Activated CD8-positive, alpha-beta memory T cell treated with anti-CD3 and anti-CD28 coated beads, Interleukin-2, amount 50 U/mL, for 4 hours (primary cell): Measurements from ENCODE around the gene SIK2.
A peak's percentile ranks its signal among the peaks of the same experiment; 100 is the strongest.

Experiments
- DNase-seq: peaks from one replicate; pipeline ENCODE4 v3.0.0-alpha.2; 2020

Gene SIK2

DNA sequence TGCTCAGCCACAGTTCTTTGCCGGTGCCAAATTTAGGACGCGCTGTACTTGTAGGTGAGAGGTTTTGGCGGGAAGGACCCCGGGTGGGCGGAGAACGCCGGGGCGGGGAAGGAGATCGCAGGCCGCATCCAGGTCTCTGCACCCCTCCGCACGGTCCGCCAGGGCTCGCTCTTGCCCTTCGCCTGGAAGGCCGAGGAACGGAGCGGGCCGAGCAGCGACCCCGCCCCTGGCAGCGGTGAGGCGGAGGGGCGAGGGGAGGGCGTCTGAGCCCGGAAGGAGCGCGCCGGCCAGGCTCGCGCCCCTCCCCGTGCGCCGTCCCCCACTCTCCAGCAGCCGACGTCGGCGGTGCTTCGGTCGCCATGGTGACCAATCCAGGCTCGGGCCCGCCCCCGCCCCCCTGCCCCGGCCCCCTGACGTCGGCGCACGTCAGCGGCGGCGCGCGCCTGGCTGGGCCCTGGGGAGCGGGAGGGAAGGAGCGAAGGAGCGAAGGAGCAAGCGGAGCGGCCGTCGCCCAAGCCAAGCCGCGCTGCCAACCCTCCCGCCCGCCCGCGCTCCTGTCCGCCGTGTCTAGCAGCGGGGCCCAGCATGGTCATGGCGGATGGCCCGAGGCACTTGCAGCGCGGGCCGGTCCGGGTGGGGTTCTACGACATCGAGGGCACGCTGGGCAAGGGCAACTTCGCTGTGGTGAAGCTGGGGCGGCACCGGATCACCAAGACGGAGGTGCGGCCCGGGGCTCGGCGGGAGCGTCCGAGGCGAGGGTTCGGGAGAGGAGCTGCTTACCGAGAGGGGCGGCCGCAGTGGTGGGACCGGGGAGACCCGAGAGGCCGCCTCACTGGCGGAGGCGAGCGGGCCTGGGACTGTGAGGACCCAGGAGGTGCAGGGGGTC is at the start of gene SIK2:
TSS of gene SIK2 (plus strand) at position 471 of the 886 bp plus-strand sequence. CDS start at position 586, 115 bp downstream.
- peak; percentile 89 for DNase-seq

DNA sequence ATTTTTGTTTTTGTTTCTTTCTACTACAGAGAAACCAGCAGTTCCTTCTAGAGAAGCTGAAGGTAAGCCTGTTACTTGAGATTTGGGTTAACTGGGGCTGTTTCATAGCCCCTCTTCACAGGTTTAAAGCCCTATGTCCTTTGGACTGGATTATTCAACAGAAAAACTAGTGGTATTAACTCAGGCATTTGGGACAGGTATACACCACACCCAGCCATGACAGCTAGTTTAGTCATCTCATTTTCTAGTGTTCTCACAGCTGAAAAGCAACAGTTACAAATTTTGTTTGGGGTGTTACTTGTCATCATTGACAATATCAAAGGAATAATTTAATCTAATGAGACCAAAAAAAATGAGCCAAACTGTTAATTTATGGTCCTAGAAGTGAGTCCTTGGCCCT is 47.7 kb upstream of the SIK2 start:
- no peak for DNase-seq

DNA sequence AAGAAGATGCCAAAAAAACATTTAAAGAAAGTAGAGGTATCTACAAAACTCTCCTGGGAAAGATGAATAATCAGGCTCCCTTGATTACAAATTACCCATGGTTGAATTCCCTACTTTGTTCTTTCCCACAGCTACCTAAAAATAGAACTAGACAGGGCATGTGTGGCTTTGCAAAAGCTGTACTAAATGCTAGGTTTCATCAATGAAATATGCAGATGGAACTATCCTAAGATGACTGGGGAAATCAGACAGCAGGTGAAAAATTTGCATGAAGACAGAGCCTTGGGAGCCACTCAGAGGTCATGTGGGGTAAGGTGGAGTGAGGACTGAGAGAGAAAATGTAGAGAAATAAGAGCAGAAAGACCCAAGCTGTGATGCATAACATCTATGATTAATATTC is 47.0 kb upstream of the SIK2 start:
- no peak for DNase-seq

DNA sequence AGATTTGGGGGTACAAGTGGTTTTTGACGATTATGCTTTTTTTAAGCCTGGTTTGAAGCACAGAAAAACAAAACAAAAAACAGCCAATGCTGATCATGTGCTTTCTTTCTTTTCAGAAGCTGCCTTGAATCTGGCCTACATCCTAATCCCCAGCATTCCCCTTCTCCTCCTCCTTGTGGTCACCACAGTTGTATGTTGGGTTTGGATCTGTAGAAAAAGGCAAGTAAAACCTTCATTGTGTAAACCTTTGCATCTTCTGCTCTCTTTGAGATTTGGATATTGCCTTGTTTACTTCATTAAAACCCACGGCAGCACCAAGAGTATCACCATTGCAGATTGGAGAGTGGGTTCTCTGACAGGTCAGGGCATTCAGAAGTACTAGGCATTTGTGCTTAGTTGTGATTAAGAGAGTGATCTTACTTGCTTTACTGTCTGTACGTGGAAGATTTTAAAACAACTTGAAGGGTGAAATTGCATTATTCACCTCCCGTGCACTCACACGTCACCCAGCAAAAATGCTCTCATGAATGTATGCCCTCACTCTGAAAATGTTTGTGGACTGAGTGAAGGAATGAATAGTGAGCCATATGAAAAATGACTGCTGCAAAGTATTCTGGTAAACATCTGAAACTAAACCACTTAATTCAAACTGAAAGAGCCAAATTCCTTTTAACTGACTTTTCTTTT is 44.7 kb upstream of the SIK2 start:
- DNase-seq, result no peak

DNA sequence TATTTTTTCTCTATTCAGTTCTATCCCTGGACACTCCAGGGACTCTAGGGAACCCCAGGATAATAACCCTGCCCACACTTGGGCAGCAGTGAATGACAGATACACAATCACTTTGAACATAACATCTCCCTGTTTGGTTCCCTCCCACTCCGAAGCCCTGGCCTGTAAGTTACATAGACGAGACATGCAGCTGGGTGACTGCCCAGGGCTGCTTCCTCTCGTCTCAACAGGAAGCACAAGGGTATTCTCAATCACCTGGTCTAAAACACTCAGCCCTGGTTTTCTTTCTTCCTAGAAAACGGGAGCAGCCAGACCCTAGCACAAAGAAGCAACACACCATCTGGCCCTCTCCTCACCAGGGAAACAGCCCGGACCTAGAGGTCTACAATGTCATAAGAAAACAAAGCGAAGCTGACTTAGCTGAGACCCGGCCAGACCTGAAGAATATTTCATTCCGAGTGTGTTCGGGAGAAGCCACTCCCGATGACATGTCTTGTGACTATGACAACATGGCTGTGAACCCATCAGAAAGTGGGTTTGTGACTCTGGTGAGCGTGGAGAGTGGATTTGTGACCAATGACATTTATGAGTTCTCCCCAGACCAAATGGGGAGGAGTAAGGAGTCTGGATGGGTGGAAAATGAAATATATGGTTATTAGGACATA is 42.3 kb upstream of the SIK2 start:
- DNase-seq, result no peak

DNA sequence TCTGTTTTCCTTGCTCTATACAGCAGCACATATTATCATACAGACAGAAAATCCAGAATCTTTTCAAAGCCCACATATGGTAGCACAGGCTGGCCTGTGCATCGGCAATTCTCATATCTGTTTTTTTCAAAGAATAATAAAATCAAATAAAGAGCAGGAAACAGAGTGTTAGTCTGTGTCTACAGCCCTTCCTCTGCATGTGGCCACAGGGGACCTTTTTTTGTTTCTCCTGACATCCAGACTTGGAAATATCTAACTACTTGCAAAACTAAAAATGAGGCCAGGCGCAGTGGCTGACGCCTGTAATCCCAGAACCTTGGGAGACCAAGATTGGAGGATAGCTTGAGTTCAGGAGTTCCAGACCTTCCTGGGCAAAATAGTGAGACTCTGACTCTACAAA is 41.4 kb upstream of the SIK2 start:
- no peak for DNase-seq

DNA sequence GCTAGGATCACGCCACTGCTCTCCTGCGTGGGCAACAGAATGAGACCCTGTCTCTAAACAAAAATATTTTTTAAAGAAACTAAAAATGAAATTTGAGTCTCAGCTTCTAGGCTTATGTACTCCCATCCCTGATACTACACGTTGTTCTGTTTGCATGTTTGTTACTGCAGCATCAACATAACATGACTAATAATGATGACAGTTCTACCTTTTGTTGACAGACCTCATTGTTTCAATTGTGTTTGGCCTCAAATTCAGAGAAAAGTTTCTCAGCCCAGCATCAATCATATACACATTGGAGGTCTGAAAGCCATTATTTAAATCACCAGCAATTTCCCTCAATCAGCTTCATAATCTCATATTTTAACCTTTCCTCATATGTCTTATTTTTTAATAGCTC is 40.9 kb upstream of the SIK2 start:
- DNase-seq, result no peak

DNA sequence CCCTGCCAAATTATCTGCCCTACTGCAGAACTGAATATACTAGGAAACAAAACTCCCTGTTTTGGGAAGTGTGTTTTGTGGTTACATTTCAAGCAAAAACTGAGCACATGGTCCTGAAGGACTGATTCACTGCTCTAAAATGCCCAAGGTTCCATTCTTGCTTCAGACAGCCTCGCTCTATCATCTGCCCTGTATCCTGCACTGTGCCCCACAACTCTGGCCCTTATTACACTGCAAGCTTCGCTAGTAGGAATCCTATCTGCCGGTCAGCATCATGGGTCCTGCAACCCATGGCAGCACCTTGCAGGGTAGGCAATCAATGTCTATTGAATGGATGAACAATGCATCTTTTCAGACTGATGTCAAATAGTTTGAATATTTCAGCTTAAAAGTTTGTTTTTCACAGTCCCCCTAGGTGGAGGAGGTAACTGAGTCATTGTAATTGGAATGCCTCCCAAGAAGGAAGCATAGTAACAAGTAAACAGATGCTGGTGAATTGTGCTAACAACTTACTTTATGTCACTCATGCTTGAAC is 40.4 kb upstream of the SIK2 start:
- DNase-seq, result no peak

DNA sequence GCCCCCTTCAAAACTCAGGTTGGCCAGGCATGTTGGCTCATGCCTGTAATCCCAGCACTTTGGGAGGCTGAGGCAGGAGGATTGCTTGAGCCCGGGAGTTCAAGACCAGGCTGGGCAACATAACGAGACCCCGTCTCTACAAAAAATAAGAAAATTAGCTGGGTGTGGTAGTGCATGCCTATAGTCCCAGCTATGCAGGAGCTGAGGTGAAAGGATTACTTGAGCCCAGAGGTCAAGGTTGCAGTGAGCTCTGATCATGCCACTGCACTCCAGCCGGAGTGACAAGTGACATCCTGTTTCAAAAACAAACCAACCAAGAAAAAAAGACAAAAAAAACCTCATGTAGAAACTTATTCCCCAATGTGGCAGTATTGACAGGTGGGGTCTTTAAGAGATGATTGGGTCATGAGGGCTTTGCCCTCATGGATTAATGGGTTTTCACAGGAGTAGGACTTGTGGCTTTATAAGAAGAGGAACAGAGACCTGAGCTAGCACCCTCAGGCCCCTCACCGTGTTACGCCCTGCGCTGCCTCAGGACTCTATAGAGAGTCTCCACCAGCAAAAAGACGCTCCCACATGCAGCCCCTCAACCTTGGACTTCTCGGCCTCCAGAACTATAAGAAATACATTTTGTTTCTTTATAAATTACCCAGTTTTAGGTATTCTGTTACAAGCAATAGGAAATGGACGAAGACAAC is 39.4 kb upstream of the SIK2 start:
- DNase-seq, result no peak

DNA sequence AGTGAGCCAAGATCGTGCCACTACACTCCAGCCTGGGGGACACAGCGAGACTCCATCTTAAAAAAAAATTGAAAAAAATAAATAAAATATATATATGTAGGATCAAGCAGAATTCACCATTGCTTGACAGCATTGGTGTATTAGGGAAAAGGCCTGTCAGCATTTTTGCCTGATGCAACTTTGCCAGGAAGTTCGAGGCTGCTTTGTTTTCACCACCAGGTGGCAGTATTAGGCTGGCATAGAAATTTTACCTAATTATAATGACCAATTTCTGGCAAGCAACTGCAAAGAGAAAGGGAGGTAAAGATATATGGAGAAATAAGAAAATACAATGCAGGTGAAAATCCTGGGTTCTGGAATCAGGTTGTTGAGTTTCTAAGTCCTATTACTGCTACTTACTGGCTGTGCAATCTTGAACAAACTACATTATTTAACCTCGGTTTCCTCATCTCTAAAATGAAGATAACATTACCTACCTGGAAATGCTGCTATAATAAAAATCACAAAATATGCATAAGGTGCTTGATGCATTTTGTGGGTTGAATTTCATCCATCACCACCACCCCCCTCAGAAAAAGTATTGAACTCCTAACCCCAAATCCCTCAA is 37.0 kb upstream of the SIK2 start:
- DNase-seq, result peak; percentile 65

DNA sequence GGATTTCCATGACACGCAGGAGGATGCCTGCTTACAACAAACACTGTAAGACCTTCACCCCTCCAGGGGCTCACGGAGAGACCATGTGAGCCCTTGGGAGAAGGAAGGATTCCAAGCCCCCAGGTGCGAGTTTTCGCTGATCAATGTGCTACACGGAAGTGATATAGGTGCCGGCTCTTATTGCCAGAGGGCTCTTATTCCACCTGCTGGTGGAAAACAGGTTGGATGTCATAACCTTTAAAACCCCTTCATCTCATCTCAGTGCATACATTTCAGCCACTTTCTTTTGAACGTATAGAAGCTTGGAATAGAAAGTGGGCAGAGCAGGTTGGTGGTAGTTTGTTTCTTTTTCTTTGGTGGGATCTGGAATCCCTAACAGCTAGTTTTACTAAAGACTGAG is 35.9 kb upstream of the SIK2 start:
- no peak for DNase-seq

DNA sequence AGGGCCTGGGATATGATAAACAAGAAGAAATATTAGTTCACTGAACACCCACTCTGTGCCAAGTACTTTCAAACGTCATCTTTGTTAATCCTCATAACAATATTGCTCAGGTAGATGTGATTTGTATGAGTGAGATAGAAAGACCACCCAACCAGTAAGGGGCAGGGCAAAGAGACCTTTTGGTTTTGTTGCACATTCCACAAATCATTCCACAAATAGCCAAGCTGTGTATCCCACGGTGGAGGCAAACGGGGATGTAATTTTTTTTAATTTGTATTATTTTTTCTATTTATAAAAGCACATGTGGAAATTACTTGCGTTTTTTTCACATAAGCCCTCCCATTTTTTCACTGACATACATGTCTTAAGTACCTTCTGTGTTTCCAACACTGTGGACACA is 32.8 kb upstream of the SIK2 start:
- no peak for DNase-seq

DNA sequence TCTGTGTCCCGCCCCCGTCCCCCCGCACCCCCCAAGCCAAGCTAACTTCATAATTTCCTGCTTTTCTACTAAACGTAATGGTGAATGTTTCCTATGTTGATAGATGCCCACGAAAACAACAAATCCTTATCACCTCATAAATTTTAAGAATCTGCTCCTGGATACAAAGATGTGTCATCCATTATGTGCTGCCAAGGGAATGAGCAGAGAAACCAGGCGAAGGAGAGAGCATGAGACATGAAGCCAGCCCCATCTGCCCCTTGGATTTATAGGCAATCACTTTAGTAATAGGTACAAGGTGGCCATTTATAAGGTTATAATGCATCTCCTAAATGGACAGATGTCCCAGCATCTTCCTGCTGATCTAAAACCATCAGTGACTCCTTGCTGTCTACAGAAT is 31.5 kb upstream of the SIK2 start:
- no peak for DNase-seq

DNA sequence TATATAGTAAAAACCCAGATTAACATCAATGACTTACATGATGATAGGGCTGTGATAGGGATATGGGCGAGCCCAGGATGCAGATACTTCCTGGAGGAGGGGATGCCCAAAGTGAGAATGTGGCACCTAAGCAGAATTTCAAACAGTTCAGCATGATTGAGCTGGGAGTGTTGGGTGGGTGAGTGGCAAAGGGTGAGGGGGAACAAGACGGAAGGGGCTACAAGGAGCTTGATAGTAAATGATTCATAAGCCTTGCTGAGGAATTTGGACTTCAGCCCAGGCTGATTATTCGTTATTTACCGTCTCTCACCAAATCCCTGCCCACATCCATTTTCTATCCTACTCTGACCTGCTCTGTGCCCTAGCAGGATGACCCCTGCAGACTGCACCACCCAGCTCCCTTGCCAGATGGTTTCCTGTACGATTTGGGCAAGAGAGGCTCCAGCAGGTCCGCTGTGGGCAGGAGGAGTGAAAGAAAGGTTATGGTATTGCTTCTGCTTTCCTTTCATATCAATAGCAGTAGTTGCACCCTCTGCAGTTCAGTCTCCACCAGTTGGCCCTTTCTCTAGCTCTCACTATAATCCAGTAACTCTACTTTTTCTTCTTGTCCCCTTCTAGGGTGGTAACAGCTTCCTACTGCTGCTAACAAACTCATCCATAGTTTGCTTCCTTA is 30.3 kb upstream of the SIK2 start:
- DNase-seq, result no peak

DNA sequence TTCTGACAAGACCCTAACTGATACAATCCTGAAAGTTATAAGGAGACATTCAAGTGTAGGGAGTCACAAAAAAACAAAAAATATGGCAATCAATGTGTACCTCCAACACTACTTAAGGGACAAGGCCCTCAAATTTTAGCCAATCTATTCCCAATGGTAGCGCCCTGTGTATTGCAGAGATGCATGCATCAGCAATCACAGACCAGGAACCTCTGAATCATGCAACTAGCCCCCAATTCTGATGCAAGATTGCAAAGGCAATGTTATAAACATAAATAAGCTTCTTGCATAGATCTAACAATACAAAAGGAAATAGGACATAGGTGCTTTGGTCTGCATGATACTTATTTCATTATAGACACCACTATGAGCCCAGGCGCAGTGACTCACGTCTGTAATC is 29.7 kb upstream of the SIK2 start:
- DNase-seq, result no peak

DNA sequence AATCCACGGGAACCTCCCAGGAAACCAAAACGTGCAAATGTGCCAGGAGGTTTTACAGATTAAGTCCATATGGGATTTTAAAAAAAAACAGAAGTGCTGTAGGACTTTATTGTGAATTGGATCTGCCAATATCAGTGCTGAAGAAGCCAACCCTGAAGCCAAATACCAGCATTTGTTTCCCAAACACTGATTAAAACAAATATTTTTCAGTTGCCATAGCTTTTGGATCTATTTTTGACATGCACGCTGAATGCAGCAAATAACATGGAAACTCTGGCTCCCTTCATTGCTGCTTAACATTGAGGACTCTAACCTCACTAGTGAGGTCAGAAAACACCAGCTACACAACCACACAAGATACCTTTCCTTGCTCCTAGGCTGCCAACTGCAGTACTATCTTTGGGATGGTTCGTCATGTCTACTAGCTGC is 28.4 kb upstream of the SIK2 start:
- no peak for DNase-seq

DNA sequence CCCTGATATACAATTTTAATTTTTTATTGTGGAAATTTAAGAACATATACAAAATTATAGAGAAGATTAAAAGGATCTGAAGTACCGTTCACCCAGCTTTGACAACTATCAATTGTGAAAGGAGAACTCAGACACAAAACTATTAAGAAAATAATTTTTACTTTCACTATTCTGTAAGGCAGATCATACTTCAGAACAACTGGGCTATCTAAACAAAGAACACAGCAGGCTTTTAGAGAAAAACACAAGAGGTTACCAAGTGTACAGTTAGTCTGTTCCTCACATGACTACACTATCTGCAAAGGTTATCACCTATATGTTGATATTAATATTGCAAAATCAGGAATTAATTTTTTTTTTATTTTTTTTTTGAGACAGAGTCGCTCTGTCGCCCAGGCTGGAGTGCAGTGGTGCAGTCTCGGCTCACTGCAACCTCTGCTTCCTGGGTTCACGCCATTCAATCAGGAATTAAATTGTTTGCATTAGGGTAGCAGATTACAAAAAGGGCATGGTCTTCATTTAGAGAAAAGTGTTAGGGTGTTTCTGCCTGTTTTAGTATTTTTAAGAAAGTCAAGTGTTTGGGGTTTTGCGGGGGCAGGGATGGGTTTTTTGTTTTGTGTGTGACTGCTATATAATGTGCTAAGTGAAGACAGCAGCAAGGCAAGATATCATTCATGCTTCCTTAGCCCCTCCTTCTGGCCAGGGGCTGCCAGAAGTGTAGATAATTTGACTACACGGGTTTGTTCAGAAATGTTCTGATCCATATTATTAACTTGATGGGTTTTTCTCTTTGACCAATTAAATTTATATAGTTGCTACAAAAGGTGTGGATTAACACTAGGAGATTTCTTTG is 27.6 kb upstream of the SIK2 start:
- no peak for DNase-seq

DNA sequence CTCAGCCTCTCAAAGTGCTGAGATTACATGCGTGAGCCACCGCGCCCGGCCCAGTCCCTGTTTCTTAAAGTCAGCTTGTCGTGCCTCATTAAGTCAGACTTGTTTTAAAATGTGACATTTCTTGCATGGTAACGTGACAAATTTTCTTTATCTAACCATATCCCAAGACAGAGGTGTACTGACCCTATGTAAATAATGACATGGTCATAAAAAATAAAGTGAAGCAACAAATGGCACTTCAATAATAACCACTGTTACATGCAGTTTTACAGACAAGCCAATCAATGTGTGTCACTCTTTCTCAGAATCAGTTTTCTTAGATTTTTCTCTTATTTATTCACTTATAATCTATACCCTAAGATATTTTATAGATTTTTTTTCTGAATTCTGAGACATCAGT is 26.5 kb upstream of the SIK2 start:
- DNase-seq, result no peak

DNA sequence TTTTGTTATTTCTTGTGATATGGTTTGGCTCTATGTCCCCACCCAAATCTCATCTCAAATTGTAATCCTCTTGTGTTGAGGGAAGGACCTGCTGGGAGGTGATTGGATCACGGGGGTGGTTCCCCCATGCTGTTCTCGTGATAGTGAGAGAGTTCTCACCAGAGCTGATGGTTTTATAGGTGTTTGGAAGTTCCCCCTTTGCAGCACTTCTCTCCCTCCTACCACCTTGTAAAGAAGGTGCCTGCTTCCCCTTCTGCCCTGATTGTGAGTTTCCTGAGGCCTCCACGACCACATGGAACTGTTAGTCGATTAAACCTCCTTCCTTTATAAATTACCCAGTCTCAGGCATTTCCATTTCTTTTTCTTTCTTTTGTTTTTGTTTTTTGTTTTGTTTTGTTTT is 24.4 kb upstream of the SIK2 start:
- no peak for DNase-seq

DNA sequence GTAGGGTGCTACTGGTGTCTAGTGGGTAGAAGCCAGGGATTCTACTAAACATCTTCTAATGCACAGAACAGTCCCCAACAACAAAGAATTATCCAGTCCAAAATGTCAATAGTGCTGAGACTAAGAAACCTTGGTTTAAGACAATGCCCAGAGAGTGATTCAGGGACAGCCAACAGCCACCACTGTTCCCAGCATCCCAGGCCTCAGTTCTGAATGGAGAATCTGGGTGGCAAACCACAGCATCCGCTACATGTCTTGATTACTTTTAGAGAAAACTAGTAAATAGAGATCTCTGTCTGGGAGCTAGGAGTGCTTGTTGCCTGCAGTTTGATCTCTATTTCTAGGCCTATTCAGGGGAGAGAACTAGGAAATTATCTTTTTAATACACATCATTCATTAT is 20.9 kb upstream of the SIK2 start:
- DNase-seq, result no peak

DNA sequence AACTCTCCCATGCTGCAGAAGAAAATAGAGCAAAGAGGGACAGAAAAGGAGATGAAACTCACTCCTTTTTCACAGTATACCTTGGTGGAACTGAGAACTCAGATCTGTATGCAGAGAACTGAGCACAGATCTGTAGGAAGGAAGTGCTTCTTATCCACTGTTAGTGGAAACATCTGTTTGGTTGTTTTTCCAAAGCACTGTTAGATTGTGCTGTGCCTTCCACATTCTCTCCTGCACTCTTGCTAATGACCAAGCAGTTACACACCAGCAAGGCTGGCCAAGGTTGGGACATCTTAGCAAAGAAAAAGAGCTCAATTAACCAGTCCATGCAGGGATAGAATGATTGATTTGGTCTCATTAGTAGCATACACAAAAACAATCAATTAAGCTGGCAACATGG is 20.1 kb upstream of the SIK2 start:
- DNase-seq, result no peak
